GM12892 (cell line): ENCODE measurements around the gene ALK.

Experiments
- POLR2A ChIP-seq: IDR thresholded peaks from 2 replicates; pipeline ENCODE4 v1.6.1; 2011; ENCODE audit warnings: low read depth, low read length, control low read depth
- POLR2AphosphoS5 ChIP-seq: IDR thresholded peaks from 2 replicates; pipeline ENCODE4 v1.6.1; 2011; ENCODE audit warnings: low read depth, low read length, control low read depth
- TAF1 ChIP-seq: IDR thresholded peaks from 2 replicates; pipeline ENCODE4 v1.6.1; 2011; ENCODE audit warnings: low read depth, mild to moderate bottlenecking, control low read depth, low read length, borderline replicate concordance

- no peak for TF ChIP-seq TAF1
- no peak for TF ChIP-seq POLR2A
- TF ChIP-seq POLR2AphosphoS5: no peak
Measured at GRCh38 chr2:29776406-29776805, 145.0 kb downstream of the ALK start.
